K562 (cell line): ENCODE results near the gene NDUFB10. TPM values are rescaled to one million over a fixed set of nuclear protein-coding genes. Genes with fewer than 3 reads are reported as not detected.

Experiments used
- GATAD2A ChIP-seq: fragments of 450-650 bp; IDR thresholded peaks from 2 replicates; pipeline ENCODE4 v1.6.1; 2017
- HIVEP1 ChIP-seq: fragments of 250-450 bp; sonication (Bioruptor Pico); IDR thresholded peaks from 2 replicates; pipeline ENCODE4 v1.4.0; 2020; ENCODE audit warnings: mild to moderate bottlenecking
- RAD21 ChIP-seq, 2 experiments: fragments of 250-450 bp in 1 of 2; fragments of 450-650 bp in 1 of 2; sonication (Bioruptor Pico) in 1 of 2; formaldehyde crosslinking in 1 of 2; IDR thresholded peaks in 1 of 2; conservative IDR thresholded peaks in 1 of 2; 2 replicates each; pipeline versions ENCODE4 v1.4.0 to v1.8.0; 2020 to 2022; ENCODE audit warnings: mild to moderate bottlenecking in 2 of 2, moderate library complexity in 1 of 2
- RAD51 ChIP-seq: fragments of 450-650 bp; IDR thresholded peaks from 2 replicates; pipeline ENCODE4 v1.7.1; 2016; ENCODE audit warnings: low read depth, mild to moderate bottlenecking, borderline replicate concordance
- REST ChIP-seq, 2 experiments: fragments of 450-650 bp; formaldehyde crosslinking in 1 of 2; IDR thresholded peaks; 2 replicates each; pipeline versions ENCODE4 v1.4.0 to v1.6.1; 2014 to 2020; ENCODE audit warnings: mild to moderate bottlenecking in 2 of 2, borderline replicate concordance in 1 of 2, low read depth in 1 of 2
- STAT5A ChIP-seq: IDR thresholded peaks from 2 replicates; pipeline ENCODE4 v1.6.1; 2012; ENCODE audit warnings: low read length, inconsistent platforms, borderline replicate concordance
- ZBTB33 ChIP-seq: sonication (generic); formaldehyde crosslinking; IDR thresholded peaks from 2 replicates; pipeline ENCODE4 v1.8.1; 2023; ENCODE audit warnings: mild to moderate bottlenecking, missing genetic modification reagents
- ZNF780A ChIP-seq: fragments of 250-450 bp; sonication (Bioruptor Pico); IDR thresholded peaks from 2 replicates; pipeline ENCODE4 v1.5.0; 2021; ENCODE audit warnings: mild to moderate bottlenecking
- polyA plus RNA-seq, 8 experiments: library from polyadenylated mRNA; depleted of rRNA in 4 of 8; stranded (reverse) in 5 of 8; unstranded in 3 of 8; fragments of >200 nt; fragmentation: Nextera tagmentation in 2 of 8; fragmentation: Illumina TruSeq in 1 of 8; extraction: Ambion mirVana in 2 of 8; extraction: Trizol in 1 of 8; gene quantifications; 2 replicates each; pipeline versions ENCODE4 v1.2.1 to v1.2.3, GENCODE V29; 2011 to 2014; ENCODE audit warnings: inconsistent platforms in 1 of 8, missing spikeins in 1 of 8
- total RNA-seq, 7 experiments: library from RNA; depleted of rRNA in 6 of 7; stranded (reverse); fragments of >200 nt in 6 of 7; fragmentation: Illumina TruSeq in 2 of 7; extraction: Trizol in 2 of 7; gene quantifications; 2 replicates each; pipeline versions ENCODE4 v1.2.1 to v1.2.3, GENCODE V29; 2011 to 2021; ENCODE audit warnings: low replicate concordance in 1 of 7

Gene NDUFB10
- total and polyA plus RNA-seq, 9 of the 15 experiments (the other 6 are each of a cell fraction or from before 2014, with no cell fraction given), result 69.3 to 527 (median 161) TPM

GRCh38 chr16:1932050-1933028 is 27.0 kb upstream of the NDUFB10 start (continued):
- TF ChIP-seq REST (IDR thresholded peaks at IDR 0.05; ENCODE audit: borderline replicate concordance) (peak; percentile 4; the same call in 1 of the 2 replicates), REST (CRISPR knock-in tag; IDR thresholded peaks at IDR 0.05; ENCODE audit: low read depth) (no peak), RAD51 (no peak), STAT5A (no peak), ZNF780A (CRISPR knock-in tag) (no peak), GATAD2A (no peak), HIVEP1 (no peak), ZBTB33 (CRISPR knock-in tag) (0 out of 2 replicates have a peak, but pooled peaks have one; percentile 27), RAD21 (CRISPR knock-in tag; conservative IDR thresholded peaks at IDR 0.05 in 1 of 2, IDR thresholded peaks at IDR 0.05 in 1 of 2) (0 out of 4 replicates have a peak, but pooled peaks of 1 of the 2 experiments have one; percentile 17)
